Measurements from ENCODE around the gene SPATA13. TPM values are rescaled to one million over a fixed set of nuclear protein-coding genes. Genes with fewer than 3 reads are reported as not detected.
"Not testable (repeated sequence)": the region's sequence is repeated elsewhere in the genome, so short reads cannot be mapped to it uniquely, and the experiment has no call there.

Gene SPATA13
- 1 to 10 TPM; 8.5 to 8.8 TPM for total RNA-seq
- long read RNA-seq, donor 1, partial matches to known transcripts: 1 of 2 reads
- long read RNA-seq, donor 1, other reads (novel, unspliced or antisense): 1 of 2 reads
- long read RNA-seq, donor 2, partial matches to known transcripts: 2 of 9 reads
- long read RNA-seq, donor 2, other reads (novel, unspliced or antisense): 6 of 9 reads

GRCh38 chr13:24160458-24161009, at the start of gene SPATA13:
SPATA13 (plus strand) TSS chr13:24160720; CDS start chr13:24222930, 62,210 bp downstream.
- intact Hi-C loops (cut with DNase I): no loop called here
- peak; percentile 97 for DNase-seq (ENCODE audit: low spot score)

GRCh38 chr13:24112791-24113190, 47.7 kb upstream of the SPATA13 start:
- intact Hi-C loops (cut with DNase I): no loop called here
- no peak for DNase-seq (ENCODE audit: low spot score)

- intact Hi-C loops (cut with DNase I): no loop called here
- no peak for DNase-seq (ENCODE audit: low spot score)
Measured at GRCh38 chr13:24115671-24116070, 44.8 kb upstream of the SPATA13 start.

GRCh38 chr13:24116131-24116530, 44.4 kb upstream of the SPATA13 start:
- intact Hi-C loops (cut with DNase I): no loop called here
- no peak for DNase-seq (ENCODE audit: low spot score)

GRCh38 chr13:24118576-24118975, 41.9 kb upstream of the SPATA13 start:
- intact Hi-C loops (cut with DNase I): no loop called here
- DNase-seq (ENCODE audit: low spot score): no peak

GRCh38 chr13:24119626-24120508, 40.7 kb upstream of the SPATA13 start:
- no peak for DNase-seq (ENCODE audit: low spot score)
- intact Hi-C loops (cut with DNase I): no loop called here

- intact Hi-C loops (cut with DNase I); DNase-seq (ENCODE audit: low spot score): not testable (repeated sequence)
Measured at GRCh38 chr13:24122045-24122444, 38.5 kb upstream of the SPATA13 start.

GRCh38 chr13:24122569-24122968, 38.0 kb upstream of the SPATA13 start:
- no peak for DNase-seq (ENCODE audit: low spot score)
- intact Hi-C loops (cut with DNase I): no loop called here

- no peak for DNase-seq (ENCODE audit: low spot score)
- intact Hi-C loops (cut with DNase I): no loop called here
Measured at GRCh38 chr13:24123761-24124160, 36.8 kb upstream of the SPATA13 start.

GRCh38 chr13:24124789-24125476, 35.6 kb upstream of the SPATA13 start:
- intact Hi-C loops (cut with DNase I): no loop called here
- no peak for DNase-seq (ENCODE audit: low spot score)

- DNase-seq (ENCODE audit: low spot score): no peak
- intact Hi-C loops (cut with DNase I): no loop called here
Measured at GRCh38 chr13:24127116-24127631, 33.3 kb upstream of the SPATA13 start.

- intact Hi-C loops (cut with DNase I): no loop called here
- no peak for DNase-seq (ENCODE audit: low spot score)
Measured at GRCh38 chr13:24128112-24128511, 32.4 kb upstream of the SPATA13 start.

GRCh38 chr13:24128962-24129361, 31.6 kb upstream of the SPATA13 start:
- intact Hi-C loops (cut with DNase I): no loop called here

GRCh38 chr13:24129914-24130774, 30.4 kb upstream of the SPATA13 start:
- no peak for DNase-seq (ENCODE audit: low spot score)
- intact Hi-C loops (cut with DNase I): no loop called here

More at GRCh38 chr13:24128962-24129361, 31.6 kb upstream of the SPATA13 start:
- no peak for DNase-seq (ENCODE audit: low spot score)

- intact Hi-C loops (cut with DNase I): no loop called here
- DNase-seq (ENCODE audit: low spot score): no peak
Measured at GRCh38 chr13:24131749-24132148, 28.8 kb upstream of the SPATA13 start.

GRCh38 chr13:24133021-24133795, 27.3 kb upstream of the SPATA13 start:
- intact Hi-C loops (cut with DNase I): no loop called here
- DNase-seq (ENCODE audit: low spot score): no peak

GRCh38 chr13:24134231-24134630, 26.3 kb upstream of the SPATA13 start:
- DNase-seq (ENCODE audit: low spot score): no peak
- intact Hi-C loops (cut with DNase I): no loop called here

- no peak for DNase-seq (ENCODE audit: low spot score)
- intact Hi-C loops (cut with DNase I): no loop called here
Measured at GRCh38 chr13:24134757-24135156, 25.8 kb upstream of the SPATA13 start.

Data from posterior vena cava (tissue), 2 donors.